ENCODE data around the gene LPP.

GRCh38 chr3:188760408-188760807 is 606.5 kb downstream of the LPP start:
- TF ChIP-seq, protein P1, sequence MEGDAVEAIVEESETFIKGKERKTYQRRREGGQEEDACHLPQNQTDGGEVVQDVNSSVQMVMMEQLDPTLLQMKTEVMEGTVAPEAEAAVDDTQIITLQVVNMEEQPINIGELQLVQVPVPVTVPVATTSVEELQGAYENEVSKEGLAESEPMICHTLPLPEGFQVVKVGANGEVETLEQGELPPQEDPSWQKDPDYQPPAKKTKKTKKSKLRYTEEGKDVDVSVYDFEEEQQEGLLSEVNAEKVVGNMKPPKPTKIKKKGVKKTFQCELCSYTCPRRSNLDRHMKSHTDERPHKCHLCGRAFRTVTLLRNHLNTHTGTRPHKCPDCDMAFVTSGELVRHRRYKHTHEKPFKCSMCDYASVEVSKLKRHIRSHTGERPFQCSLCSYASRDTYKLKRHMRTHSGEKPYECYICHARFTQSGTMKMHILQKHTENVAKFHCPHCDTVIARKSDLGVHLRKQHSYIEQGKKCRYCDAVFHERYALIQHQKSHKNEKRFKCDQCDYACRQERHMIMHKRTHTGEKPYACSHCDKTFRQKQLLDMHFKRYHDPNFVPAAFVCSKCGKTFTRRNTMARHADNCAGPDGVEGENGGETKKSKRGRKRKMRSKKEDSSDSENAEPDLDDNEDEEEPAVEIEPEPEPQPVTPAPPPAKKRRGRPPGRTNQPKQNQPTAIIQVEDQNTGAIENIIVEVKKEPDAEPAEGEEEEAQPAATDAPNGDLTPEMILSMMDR (IDR thresholded peaks at IDR 0.05 in 4 of 5, conservative IDR thresholded peaks at IDR 0.05 in 1 of 5), result no peak
- TF ChIP-seq POLR2A (IDR thresholded peaks at IDR 0.05), result no peak

Data from gastrocnemius medialis (tissue), 4 donors.